Measurements from ENCODE around the gene RAI1.

Gene RAI1

DNA sequence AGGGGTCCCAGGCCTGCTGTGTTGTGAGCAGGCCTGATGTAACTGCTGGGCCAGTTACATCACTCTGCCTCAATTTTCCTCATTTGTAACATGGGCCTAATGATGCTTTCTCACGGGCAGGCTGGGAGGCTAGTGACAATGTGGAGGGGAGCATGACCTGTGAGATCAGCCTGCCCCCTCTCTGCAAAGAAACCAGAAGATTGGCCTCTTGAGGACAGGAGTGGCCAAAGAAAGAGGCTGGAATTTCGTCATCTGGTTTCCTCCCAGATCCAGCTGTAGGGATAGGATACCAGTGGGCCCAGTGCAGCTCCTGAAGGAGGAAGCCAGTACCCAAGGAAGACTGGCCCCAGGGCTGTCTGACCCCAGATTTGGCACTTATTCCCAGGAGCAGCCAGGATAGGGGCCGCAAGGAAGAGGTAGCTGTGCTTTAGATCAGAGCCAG lies 156.1 kb downstream of the RAI1 start:
- TF ChIP-seq, protein P1, sequence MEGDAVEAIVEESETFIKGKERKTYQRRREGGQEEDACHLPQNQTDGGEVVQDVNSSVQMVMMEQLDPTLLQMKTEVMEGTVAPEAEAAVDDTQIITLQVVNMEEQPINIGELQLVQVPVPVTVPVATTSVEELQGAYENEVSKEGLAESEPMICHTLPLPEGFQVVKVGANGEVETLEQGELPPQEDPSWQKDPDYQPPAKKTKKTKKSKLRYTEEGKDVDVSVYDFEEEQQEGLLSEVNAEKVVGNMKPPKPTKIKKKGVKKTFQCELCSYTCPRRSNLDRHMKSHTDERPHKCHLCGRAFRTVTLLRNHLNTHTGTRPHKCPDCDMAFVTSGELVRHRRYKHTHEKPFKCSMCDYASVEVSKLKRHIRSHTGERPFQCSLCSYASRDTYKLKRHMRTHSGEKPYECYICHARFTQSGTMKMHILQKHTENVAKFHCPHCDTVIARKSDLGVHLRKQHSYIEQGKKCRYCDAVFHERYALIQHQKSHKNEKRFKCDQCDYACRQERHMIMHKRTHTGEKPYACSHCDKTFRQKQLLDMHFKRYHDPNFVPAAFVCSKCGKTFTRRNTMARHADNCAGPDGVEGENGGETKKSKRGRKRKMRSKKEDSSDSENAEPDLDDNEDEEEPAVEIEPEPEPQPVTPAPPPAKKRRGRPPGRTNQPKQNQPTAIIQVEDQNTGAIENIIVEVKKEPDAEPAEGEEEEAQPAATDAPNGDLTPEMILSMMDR (IDR thresholded peaks at IDR 0.05; ENCODE audit: low read depth, low read length), result no peak
- no peak overlapping the region; the same call in 1 of the 2 replicates for H3K4me3 ChIP-seq (ENCODE audit: low read depth, low read length)

DNA sequence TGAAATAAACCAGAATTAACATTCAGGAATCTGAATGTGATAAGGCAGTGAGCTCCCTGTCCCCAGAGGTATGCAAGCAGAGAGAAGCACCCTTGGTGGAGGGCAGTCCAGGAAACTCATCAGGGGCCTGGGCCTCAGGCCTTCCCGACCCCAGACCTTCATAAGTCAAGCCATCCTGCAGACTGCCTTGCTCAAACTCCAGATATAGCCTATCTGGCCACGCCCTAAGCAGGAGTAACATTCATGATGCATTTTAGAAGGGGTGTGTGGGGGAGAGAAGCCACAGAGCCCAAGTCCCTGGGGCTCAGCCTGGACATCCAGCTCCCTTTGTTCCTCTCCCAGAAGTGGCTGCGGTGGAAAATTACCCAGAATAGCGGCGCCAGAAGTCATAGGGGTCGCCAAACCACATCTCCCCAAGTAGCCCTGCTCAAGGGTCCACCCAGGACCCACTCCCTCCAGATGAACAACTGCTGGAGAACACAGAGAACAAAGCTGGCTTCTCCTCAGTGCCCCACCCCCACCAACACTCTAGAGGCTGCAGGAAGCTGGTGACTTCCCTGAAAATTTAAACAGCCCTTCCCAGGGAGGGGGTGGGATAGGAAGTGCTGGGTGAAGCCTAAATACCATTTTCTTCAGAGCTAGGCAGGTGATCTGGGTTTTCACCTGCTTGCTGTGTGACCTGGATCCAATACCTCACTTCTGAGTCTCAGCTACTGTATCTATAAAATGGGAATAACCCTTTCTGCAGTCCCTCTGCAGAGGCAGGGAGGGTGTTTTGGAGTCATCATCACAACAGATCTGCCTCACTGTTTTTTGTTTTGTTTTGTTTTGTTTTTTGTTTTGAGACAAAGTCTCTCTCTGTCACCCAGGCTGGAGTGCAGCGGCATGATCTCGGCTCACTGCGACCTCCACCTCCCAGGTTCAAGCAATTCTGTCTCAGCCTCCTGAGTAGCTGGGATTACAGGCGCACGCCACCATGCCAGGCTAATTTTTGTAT lies 157.0 kb downstream of the RAI1 start:
- TF ChIP-seq, protein P1 (IDR thresholded peaks at IDR 0.05; ENCODE audit: low read depth, low read length), result no peak
- no peak overlapping the region for H3K4me3 ChIP-seq (ENCODE audit: low read depth, low read length)

DNA sequence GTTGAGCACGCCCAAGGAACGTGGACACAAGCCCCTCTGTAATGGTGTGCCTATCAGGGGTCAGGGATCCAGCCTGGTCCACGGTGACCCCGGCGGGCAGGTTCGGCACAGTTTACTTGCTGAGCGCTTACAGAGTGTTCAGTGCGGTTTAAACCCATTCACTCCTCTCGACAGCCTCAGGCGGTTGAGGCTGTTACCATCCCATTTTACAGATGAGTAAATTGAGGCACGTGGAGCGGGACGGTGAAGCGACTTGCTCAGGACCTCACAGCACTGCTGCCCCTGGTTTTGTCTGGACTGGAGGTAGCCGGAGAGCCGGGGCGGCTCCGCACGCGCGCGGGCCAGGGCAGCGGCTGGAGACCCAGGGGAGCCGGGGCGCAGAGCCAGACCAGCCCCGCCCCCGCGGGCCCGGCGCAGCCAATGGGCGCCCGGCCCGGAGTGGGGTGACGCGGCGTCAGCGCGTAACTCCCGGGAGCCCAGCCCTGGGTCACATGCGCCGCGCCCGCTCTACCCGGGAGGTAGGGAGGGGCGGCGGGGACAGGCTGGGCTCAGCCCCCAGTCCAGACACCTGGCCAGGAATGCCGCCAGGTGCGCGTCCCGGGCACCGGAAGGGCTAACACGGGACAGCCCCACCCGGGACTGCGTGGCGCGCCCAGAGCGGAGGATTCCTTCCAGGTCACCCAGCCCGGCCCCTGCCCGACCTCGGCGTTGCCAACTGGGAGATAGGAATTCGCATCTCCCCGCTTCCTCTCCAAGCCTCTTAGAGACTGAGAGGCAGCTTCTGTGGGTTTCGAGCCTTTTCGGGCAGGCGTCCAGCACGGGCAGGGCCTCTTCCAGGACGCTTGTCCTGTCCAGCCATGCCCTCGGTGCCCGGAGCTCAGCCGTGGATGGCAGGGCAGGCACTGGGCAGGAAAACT lies 158.8 kb downstream of the RAI1 start:
- TF ChIP-seq, protein P1 (IDR thresholded peaks at IDR 0.05; ENCODE audit: low read depth, low read length), result no peak
- peak overlapping the region; percentile 57 for H3K4me3 ChIP-seq (ENCODE audit: low read depth, low read length)

DNA sequence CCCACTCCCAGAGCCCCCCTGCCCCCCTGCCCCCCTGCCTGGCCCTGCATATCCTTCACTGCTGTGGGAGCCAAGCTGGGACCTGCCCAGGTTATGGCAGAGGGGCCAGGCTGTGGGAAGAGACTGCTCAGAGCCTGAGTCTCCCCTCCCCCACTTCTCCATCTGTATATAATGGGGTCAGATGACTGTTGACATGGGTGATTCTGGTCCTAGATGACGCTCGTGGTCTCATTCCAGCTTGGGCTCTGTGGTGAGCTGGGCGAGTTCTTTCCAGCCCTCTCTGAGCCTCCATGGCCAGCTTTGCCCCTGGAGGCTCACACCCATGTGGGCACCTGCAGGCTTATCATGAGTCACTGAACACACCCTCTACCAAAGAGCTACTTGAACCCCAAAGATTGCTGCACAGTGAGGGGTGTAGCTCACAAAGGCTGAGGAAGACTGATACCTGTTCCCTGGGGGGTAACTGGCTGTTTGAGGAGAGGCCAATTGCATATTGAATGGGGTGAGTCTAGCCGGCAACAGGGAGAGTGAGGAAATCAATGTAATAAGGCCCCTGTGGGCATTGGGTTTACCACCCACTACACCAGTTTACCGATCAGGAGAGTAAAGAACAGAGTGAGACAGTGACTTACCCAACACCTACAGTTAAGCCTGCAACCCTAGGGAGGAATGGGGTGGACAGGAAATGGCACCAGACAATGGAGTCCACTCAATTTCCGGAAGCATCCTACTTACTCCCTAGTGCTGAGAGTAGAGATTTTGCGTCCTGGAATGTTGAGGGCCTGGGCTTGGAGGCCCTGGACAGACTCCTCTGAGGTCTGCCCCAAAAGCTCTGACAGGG lies 159.7 kb downstream of the RAI1 start:
- TF ChIP-seq, protein P1 (IDR thresholded peaks at IDR 0.05; ENCODE audit: low read depth, low read length), result no peak
- no peak overlapping the region; the same call in 1 of the 2 replicates for H3K4me3 ChIP-seq (ENCODE audit: low read depth, low read length)

DNA sequence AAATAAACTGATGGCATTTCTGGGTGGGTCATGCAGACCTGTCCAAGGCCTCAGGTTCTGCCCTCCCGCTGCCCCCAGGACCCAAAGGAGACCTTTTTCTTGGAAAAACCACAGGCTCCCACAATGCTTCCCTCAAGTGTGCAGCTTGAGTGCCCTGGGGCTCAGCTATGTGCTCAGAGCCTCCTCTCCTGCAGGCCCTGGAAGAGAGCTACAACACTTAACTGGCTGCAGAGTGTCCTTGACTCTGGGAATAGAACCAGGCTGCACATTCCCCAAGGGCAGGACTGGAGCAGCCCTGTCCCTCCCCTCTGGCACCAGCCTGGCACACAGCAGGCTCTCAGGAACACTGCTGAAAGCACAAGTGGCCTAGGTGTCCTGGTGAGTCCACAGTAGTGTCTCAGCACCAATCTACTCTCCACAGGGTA lies 160.4 kb downstream of the RAI1 start:
- no peak overlapping the region for H3K4me3 ChIP-seq (ENCODE audit: low read depth, low read length)
- TF ChIP-seq, protein P1 (IDR thresholded peaks at IDR 0.05; ENCODE audit: low read depth, low read length), result no peak

DNA sequence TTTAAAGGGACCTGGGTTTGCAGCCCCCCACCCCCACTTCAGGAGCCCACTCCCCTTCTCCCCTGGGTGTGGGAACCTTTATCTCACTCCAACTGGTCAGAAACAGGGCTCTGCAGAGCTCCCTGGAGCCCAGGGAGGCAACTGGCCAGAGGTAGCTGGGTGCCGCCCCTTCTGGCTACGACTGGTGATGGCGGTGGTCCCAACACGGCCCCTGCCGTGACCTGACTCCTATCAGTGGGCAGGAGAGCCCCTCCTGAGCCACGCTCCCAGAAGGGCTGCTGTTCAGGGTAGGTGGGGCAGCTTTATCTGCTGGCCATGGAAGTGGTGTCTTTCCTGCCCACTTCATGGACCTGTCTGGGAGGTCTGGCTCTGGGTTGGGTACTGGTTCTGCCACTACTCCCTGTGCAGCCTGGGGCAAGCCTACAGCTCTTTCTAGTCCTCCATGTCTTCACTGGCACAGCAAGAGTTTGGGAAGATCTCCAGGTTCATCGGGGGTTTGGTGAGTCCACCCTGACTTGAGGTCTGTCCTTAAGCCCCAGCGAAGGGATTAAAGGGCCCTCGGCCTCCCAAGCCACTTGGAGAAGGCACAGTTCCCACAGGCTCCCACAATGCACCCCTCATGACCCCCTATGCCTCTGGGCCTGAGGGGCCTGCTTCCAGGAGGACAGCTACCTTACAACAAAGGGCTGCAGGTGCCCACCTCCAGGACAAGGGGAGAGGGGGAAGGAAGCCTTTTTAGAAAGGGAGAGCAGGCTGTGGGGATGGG lies 161.0 kb downstream of the RAI1 start:
- TF ChIP-seq, protein P1 (IDR thresholded peaks at IDR 0.05; ENCODE audit: low read depth, low read length), result no peak
- H3K4me3 ChIP-seq (ENCODE audit: low read depth, low read length), result no peak overlapping the region
